Osteocyte (in vitro differentiated cells): ENCODE data around the gene TMEM174. TPM values are rescaled to one million over a fixed set of nuclear protein-coding genes. Genes with fewer than 3 reads are reported as not detected.

Experiments
- DNase-seq: peaks from one replicate; pipeline ENCODE4 v3.0.0; 2021; ENCODE audit warnings: mixed read lengths; ENCODE audit not compliant: unreplicated experiment; ENCODE audit errors: extremely low spot score
- H3K27ac Mint-ChIP-seq: one replicate; pipeline ENCODE4 v1.8.0; 2021; ENCODE audit warnings: mild to moderate bottlenecking, mixed read lengths; ENCODE audit not compliant: unreplicated experiment
- H3K27me3 Mint-ChIP-seq: one replicate; pipeline ENCODE4 v1.8.0; 2021; ENCODE audit warnings: mixed read lengths; ENCODE audit not compliant: unreplicated experiment
- H3K36me3 Mint-ChIP-seq: one replicate; pipeline ENCODE4 v1.8.0; 2021; ENCODE audit warnings: mixed read lengths; ENCODE audit not compliant: unreplicated experiment
- H3K4me1 Mint-ChIP-seq: one replicate; pipeline ENCODE4 v1.8.0; 2021; ENCODE audit warnings: mixed read lengths; ENCODE audit not compliant: unreplicated experiment
- H3K4me3 Mint-ChIP-seq: one replicate; pipeline ENCODE4 v1.8.0; 2021; ENCODE audit warnings: mild to moderate bottlenecking, moderate library complexity, mixed read lengths; ENCODE audit not compliant: unreplicated experiment
- H3K9me3 Mint-ChIP-seq: one replicate; pipeline ENCODE4 v1.8.0; 2021; ENCODE audit warnings: mixed read lengths; ENCODE audit not compliant: unreplicated experiment
- total RNA-seq: library from RNA; stranded (reverse); gene quantifications from 2 replicates; pipeline ENCODE4 v1.2.1, GENCODE V29; 2021
- TF ChIP-seq, protein P1 (sequence below): fragments of 200-600 bp; sonication (generic); IDR thresholded peaks from 2 replicates; pipeline ENCODE4 v1.5.0; 2021; ENCODE audit warnings: antibody characterized with exemption, mild to moderate bottlenecking, moderate library complexity

The TMEM174 gene
- total RNA-seq, 1 donor from 2014 or later: not detected

DNA sequence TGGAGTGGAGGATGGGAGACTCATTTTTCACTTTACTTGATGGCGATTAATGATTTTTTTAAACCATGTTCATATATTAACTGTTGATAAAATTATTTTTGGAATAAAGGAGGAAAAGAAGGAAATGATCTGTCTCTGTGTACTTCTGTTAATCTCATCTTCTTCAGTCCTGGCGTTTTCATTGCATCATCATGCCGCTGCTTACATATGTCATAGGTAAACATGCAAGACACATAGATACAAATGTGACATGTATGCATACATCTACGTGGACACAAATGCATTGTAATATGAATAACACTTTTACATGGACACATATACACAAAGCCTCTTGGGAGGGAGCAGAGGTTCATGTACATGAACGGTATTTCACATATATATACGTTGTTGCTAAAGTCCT lies 10.0 kb downstream of the TMEM174 start:
- Mint-ChIP-seq H3K27ac (no peak overlapping the region), H3K4me3 (no peak overlapping the region), H3K36me3 (peaks cover 3% of the 10 kb centered on the region), H3K9me3 (peaks cover 4% of the 10 kb centered on the region), H3K27me3 (peaks cover 28% of the 10 kb centered on the region), H3K4me1 (peaks cover 23% of the 10 kb centered on the region)
- TF ChIP-seq, protein P1, sequence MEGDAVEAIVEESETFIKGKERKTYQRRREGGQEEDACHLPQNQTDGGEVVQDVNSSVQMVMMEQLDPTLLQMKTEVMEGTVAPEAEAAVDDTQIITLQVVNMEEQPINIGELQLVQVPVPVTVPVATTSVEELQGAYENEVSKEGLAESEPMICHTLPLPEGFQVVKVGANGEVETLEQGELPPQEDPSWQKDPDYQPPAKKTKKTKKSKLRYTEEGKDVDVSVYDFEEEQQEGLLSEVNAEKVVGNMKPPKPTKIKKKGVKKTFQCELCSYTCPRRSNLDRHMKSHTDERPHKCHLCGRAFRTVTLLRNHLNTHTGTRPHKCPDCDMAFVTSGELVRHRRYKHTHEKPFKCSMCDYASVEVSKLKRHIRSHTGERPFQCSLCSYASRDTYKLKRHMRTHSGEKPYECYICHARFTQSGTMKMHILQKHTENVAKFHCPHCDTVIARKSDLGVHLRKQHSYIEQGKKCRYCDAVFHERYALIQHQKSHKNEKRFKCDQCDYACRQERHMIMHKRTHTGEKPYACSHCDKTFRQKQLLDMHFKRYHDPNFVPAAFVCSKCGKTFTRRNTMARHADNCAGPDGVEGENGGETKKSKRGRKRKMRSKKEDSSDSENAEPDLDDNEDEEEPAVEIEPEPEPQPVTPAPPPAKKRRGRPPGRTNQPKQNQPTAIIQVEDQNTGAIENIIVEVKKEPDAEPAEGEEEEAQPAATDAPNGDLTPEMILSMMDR: no peak
- DNase-seq: no peak

DNA sequence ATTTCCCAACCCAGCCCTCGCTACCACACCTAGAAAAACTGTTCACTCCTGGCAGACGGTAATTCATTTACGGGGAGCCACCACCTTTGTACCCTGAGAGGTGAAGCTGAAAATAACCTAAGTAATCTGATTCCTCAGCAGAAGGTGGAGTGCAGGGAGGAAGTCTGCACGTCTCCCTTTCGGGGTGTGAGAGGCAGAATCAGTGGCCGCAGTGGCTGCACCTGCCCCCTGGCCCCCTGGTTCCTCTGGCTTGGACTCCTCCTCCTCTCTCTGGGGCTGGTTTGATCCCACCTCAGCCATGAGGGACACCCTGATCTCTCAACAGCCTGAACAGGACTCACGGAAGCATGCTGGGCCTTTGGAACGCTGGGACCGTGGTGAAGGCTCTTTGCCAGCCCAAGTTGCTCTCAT lies 10.5 kb downstream of the TMEM174 start:
- no peak for DNase-seq
- Mint-ChIP-seq H3K27ac (no peak overlapping the region), H3K27me3 (peaks cover 28% of the 10 kb centered on the region), H3K36me3 (peaks cover 3% of the 10 kb centered on the region), H3K9me3 (peaks cover 4% of the 10 kb centered on the region), H3K4me1 (peaks cover 25% of the 10 kb centered on the region), H3K4me3 (no peak overlapping the region)
- TF ChIP-seq, protein P1: no peak

DNA sequence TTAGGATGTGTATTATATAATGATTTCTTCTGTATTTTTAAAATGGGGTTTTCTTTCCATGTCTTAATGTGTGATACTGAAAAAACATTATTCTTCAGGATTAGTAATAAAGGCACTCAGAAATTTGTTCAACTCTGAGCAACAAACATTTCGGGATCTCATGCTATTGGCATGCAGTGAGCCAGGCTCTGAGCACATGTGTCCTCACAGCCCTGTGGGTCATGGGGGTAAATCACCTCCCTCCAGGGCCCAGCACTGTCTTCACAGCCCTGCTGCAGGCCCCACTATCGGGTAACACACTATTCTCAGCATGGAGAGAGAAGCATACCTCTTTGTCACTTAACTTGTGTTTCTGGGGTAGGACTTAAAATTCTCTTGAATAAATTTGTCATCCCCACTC lies 14.0 kb downstream of the TMEM174 start:
- H3K27me3 Mint-ChIP-seq: peaks cover 8% of the 10 kb centered on the region
- H3K4me1 Mint-ChIP-seq: peaks cover 45% of the 10 kb centered on the region
- H3K36me3 Mint-ChIP-seq: peaks cover 3% of the 10 kb centered on the region
- no peak for DNase-seq
- H3K27ac Mint-ChIP-seq: no peak overlapping the region
- TF ChIP-seq, protein P1: no peak
- no peak overlapping the region for H3K4me3 Mint-ChIP-seq
- H3K9me3 Mint-ChIP-seq: peaks cover 4% of the 10 kb centered on the region

DNA sequence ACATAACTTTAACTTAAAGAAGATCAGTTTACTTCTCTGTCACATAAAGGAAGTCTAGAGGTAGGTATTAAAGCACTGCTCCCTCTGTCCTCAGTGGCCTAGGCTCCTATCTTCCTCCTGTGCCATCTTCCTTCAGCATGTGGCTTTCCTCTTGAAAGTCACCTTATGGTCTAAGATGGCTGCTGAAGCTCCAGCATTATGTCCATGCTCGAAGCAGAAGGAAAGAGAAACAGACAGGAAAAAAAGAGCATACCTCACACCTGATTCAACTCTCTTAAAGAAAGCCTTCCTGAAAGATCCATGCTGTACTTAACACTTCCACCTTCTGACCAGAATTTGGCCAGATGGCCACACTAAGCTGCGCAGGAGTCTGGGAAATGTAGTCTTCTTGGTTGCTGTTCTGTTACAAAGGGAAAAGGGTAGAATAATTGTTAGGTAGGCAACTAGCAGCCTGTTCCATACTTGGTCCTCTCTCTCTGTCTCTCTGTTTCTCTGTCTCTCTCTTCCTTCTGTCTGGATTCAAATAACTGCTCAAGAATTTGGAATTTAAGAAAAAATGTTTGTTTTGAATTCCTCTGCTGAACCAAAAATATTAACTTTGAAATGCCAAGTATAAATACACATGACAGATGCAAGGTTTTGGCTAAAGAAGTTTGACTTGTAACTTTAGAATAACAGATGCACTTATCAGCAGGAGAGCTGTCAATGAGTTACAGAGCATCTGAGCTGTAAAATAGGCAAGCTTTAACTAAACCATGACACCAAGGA lies 16.0 kb downstream of the TMEM174 start:
- Mint-ChIP-seq H3K9me3 (peaks cover 4% of the 10 kb centered on the region), H3K27me3 (no peaks in the 10 kb centered on the region), H3K4me3 (peak overlapping the region; percentile 5), H3K27ac (peak overlapping the region; percentile 89), H3K4me1 (peaks cover 45% of the 10 kb centered on the region), H3K36me3 (peaks cover 3% of the 10 kb centered on the region)
- DNase-seq: no peak
- TF ChIP-seq, protein P1: no peak

DNA sequence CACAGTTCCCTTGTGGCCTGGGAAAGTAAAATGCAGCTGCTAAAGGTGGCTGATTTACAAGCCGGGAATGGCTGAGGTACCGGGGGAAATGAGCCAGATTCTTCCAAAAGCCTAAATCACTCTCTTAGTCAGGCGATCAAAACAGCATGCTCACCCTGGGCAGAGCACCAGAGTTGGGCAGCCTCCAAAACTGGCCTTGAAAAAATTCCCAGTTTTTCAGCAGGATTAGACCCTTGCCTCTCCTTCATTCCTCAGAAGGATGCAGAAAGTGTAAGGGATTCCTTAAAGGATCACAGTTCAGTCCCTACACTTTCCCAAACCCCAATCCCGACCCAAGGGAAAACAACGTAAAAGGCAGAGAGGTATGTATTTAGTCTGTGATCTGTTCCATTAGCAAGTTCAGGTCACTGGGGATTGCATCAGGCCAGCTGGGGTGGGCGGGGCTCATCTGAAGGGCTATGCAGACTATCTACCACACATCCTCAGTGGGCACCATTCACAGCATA lies 16.9 kb downstream of the TMEM174 start:
- Mint-ChIP-seq H3K36me3 (no peaks in the 10 kb centered on the region), H3K27me3 (peaks cover 3% of the 10 kb centered on the region), H3K27ac (peak overlapping the region; percentile 89), H3K4me3 (peak overlapping the region; percentile 16), H3K9me3 (no peaks in the 10 kb centered on the region), H3K4me1 (peaks cover 45% of the 10 kb centered on the region)
- TF ChIP-seq, protein P1: no peak
- no peak for DNase-seq
